GM18909 (cell line): Measurements from ENCODE around the gene DLGAP4.

ENCODE experiments used
- ATAC-seq: cut with Tn5 transposase; IDR thresholded peaks from one replicate; pipeline ENCODE4 v1.9.1; 2021; ENCODE audit warnings: mild to moderate bottlenecking; ENCODE audit not compliant: unreplicated experiment, poor library complexity

The DLGAP4 gene

GRCh38 chr20:36399147-36399968 lies 93.2 kb downstream of the DLGAP4 start:
- ATAC-seq = no peak

- ATAC-seq = no peak
Measured at GRCh38 chr20:36399969-36400545, 93.9 kb downstream of the DLGAP4 start.

DNA sequence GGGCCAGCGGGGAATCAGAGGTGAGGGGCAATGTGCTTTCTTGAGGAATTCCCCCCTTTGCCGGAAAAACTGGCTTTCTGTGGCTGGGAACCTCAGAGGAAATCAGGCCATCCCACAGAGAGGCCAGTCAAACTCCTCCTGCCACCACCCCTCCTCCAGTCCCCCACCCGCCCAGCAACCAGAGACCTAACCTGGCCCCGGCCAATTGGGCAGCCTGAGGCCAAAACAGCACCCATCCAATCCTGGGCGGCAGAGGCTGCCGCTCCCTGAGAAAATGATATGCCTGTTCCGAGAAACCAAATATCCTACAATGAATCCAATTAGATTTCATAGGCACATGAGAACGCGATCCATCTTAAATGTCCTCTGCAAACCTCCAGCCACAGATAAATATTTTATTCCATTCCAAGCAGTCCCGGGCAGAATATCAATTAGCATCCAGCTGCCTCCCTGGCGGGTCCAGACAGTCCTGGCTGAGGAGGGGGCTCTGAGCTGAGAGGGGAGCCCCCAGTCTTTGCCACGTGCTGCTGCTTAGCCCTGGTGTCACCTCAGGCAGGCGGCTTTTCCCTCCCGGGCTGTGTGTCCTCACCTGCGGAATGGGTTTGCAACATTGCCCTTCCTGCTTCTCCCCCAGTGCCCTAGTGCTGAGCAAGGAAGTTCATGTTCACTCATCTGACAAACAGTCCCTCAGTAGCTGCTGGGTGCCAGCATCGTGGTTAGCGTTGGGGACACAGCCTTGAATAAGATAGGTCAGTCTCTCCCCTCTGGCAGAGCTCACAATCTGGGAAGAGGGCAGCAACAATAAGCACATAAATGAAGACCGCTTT lies 95.0 kb downstream of the DLGAP4 start:
- no peak for ATAC-seq

- ATAC-seq = no peak
Measured at GRCh38 chr20:36402708-36403107, 96.6 kb downstream of the DLGAP4 start.

- no peak for ATAC-seq
Measured at GRCh38 chr20:36404435-36404978, 98.4 kb downstream of the DLGAP4 start.

- ATAC-seq = no peak
Measured at GRCh38 chr20:36405255-36405654, 99.1 kb downstream of the DLGAP4 start.

DNA sequence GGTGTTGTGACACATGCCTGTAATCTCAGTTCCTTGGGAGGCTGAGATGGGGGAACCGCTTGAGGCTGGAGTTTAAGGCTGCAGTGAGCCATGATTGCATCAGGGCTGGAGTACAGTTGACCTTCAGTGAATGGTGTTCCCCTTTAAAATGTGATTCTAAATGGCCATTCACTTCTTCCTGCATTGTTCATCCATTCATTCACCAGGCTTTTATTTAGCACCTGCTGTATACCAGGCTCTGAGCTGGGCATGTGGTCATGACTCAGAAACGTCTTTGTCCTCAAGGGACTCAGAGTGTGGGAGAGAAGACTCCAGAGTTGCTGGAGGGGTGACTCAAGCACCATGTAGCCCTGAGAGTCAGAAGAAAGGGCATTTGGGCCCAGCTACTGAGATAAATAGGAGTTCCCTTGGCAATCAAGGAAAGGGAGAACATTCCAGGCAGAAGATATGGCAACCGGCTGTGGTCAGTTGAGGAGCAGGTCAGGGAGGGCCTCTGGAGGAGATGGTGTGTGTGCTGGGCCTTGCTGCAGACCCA lies 101.1 kb downstream of the DLGAP4 start:
- no peak for ATAC-seq

DNA sequence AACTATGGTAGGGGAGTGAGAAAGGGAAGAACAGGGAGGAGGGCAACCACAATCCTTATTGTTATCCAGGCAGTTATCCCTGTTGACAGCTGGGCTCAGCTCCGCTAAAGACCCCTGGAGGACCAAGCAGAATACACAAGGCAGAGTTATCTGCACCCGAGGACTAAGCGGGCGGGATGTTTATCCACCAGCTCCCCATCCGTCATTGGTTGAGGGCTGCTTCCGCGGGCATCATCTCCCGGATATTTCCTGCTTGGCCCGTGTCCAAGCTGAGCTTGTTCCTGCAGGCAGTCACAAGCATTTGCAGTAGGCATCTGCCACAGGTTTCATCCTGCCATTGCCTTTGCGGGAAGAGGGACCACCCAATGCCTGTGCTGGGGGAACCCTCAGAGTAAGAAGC lies 102.1 kb downstream of the DLGAP4 start:
- no peak for ATAC-seq

DNA sequence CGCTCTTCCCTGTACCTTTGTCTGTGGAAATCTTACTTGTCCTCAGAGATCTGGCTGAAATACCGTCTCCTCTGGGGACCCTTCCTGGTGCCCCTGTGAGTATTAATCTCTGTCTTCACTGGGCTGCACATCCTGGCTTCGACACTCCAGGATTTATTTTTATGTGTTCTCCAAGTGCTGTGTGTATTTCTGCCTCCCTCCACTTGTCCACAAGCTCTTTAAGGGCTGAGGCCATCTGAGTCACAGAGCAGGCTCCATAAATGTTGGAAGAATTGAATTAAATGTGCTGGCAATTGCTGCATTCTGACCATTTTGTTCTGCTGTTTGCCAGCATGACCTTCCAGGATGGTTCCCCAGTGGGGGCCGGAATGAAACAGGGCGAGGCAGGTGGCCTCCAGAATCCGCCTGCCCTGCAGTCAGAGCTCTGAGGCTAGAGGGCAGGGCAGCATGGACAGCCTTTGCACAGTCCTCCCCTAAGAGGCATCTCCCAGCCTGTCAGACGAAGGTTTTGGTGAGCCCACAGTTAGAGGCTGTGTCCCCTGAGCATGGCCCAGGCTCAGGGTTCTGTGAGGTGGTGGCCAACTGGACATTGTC lies 105.8 kb downstream of the DLGAP4 start:
- no peak for ATAC-seq

DNA sequence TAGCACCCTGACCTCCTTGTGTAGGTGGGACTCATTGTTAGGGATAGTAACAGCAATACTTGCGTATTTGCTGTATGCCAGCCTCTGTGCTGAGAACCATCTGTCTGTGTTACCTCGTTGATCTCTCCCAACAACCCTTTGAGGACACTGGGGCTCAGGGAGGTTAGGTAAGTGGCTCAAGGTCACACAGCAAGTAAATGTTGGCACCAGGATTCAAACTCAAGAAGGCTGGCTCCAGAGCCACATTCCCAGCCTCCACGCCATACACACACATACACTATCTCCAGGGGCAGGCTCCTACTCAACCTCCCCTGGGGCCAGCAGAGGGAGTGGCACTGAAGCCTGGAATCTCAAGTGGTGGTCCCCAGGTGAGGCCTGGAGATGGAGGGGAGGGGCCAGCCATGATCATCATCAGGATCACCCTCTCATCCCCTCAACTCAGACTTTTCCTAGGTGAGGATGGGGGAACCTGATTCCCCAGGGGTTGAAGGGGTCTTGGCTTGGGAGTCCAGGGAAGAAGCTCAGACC lies 109.4 kb downstream of the DLGAP4 start:
- ATAC-seq = no peak

DNA sequence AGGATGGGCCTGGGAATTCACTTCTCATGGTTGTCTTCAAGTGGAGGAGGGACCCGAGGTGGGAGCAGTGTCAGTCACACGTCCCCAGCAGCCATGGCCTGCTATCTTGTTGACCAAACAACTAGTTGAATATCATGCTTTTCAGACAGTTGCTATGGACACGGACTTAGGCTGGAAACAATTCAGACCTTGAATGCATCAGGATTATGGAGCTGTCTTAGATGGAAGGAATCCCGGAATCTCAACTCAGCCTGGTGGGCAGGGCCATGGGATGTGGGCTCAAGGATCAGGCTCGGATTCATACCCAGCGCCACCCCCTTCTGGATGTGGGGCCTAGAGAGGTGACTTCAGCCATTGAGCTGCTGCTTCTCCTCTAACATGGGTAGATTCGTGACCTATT lies 112.6 kb downstream of the DLGAP4 start:
- no peak for ATAC-seq

DNA sequence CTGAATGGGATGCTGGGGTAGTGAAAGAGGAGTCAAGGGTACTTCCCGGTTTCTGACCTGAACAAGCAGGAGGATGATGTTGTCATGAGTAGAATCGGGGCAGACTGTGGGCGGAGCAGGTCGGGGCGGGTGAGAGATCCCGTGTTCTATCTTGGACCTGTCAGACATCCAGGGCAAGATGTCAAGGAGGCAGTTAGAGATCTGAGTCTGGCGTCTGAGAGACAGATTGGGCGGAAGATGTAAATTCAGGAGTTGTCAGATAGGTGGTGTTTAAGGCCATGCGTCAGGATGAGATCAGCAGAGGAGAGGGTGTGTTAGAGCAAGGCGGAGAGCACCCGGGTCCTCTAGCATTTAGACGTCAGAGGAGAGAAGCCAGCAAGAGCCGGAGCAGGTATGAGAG lies 115.5 kb downstream of the DLGAP4 start:
- ATAC-seq = no peak

DNA sequence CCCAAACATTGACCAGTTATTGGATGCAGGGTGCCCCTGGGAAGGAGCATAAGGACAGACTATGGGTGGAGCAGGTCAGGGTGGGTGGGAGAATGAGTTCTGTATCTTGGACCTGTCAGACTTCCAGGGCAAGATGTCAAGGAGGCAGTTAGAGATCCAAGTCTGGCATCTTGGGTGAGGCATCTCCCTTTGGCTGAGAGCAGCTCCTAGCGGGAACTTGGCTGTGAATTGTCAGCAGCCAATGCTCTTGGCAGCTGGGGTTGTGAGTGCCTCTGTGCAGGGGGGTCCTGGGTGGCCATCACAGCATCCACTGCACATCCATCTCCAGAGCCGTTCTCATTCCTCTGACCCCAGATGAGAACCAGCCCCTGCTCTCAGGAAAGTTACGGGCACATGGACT lies 118.2 kb downstream of the DLGAP4 start:
- ATAC-seq = no peak

- no peak for ATAC-seq
Measured at GRCh38 chr20:36425166-36425565, 119.0 kb downstream of the DLGAP4 start.

DNA sequence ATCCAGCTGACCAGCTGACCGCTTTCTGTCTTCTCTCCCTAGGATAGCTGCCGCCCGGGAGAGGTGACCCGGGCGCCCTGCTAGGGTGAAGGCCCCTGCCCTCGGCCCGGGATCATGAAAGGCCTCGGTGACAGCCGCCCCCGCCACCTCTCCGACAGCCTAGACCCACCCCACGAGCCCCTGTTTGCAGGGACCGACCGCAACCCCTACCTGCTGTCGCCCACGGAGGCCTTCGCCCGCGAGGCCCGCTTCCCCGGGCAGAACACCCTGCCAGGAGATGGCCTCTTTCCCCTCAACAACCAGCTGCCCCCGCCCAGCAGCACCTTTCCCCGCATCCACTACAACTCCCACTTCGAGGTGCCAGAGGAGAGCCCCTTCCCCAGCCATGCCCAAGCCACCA lies 125.5 kb downstream of the DLGAP4 start:
- no peak for ATAC-seq

DNA sequence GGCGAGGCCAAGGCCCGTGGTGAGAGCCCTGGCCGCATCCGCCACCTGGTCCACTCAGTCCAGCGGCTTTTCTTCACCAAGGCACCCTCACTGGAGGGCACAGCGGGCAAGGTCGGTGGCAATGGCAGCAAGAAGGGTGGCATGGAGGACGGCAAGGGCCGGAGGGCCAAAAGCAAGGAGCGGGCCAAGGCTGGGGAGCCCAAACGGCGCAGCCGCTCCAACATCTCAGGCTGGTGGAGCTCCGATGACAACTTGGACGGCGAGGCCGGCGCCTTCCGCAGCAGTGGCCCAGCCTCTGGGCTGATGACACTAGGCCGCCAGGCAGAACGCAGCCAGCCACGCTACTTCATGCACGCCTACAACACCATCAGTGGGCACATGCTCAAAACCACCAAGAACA lies 126.0 kb downstream of the DLGAP4 start:
- ATAC-seq = no peak

DNA sequence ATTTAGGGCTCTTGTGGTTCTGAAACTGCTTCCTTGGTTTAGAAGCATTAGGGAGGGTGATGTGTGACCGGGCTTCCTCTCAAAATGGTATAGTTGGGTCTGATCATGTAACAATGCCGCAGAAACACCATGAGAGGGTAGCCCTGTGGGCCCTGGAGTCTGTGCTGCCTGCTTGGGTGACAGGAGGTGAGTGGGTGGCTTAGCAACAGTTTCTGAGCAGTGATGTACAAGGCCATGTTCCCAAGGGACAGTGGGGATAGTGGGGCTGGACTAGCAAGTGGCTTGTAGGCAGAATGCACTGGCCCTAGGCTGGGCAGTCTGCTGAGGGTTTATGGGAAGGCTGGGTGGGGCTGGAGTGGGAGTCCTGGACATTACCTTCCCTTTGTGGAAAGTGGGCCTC lies 128.2 kb downstream of the DLGAP4 start:
- ATAC-seq = no peak

GRCh38 chr20:36435124-36435523 lies 129.0 kb downstream of the DLGAP4 start:
- ATAC-seq = no peak

DNA sequence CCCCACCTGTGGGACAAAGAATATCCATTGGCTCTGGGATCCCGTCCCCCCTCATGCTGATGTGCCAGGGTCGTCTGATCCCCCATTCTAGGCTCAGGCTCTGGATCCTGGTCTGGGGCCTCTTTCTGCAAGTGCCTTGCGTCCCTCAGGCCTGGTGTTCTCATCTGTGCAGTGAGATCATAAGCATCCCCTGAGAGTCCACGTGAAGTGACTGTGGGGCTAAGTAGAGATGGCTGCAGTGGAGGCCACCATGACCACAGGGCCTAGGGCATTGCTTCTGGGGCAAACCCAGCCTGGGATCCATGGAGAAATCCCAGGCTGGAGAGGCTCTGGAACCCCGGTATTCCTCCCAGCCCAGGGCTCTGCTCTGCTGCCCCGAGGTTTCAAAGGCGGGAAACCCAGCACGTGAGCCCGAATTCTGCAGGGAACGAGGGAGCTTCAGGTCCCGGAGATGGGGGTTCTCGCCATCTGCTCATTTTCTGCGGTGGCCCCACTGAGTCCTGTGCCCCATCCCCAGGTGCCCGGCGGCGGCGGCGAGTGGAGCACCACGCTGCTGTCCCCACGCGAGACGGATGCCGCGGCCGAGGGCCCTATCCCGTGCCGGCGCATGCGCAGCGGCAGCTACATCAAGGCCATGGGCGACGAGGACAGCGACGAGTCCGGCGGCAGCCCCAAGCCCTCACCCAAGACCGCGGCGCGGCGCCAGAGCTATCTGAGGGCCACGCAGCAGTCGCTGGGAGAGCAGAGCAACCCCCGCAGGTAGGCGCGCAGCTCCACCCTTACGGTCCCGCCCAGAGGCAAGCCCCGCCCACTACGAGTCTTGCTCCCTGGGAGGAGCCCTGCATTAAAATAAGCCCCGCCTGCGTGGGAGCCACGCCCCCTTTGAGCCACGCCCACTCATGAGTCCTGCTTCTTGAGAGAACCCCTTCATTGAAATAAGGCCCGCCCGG lies 129.7 kb downstream of the DLGAP4 start:
- ATAC-seq = no peak
